DND-41 (cell line): Measurements from ENCODE around the gene SH3RF3.

Experiments used
- ATAC-seq: fragments of 200-7000 bp; cut with Tn5 transposase; 3 replicates; pipeline ENCODE4 v1.9.1; 2021; ENCODE audit warnings: low read depth; ENCODE audit not compliant: insufficient read depth
- DNase-seq: peaks from one replicate; pipeline ENCODE4 v3.0.0-alpha.2; 2020
- H2AFZ ChIP-seq: 2 replicates; pipeline ENCODE4 v1.6.0; 2012; ENCODE audit warnings: low read depth, low read length
- H3K27ac ChIP-seq: 2 replicates; pipeline ENCODE4 v1.5.1; 2012; ENCODE audit warnings: low read length, inconsistent platforms
- H3K27me3 ChIP-seq: fragments of 200-600 bp; sonication (generic); 2 replicates; pipeline ENCODE4 v1.6.0; 2012; ENCODE audit warnings: low read length, mild to moderate bottlenecking, inconsistent platforms; ENCODE audit not compliant: insufficient read depth, poor library complexity
- H3K36me3 ChIP-seq: 2 replicates; pipeline ENCODE4 v1.5.1; 2012; ENCODE audit warnings: low read length, inconsistent platforms; ENCODE audit not compliant: insufficient read depth
- H3K4me1 ChIP-seq: 2 replicates; pipeline ENCODE4 v1.5.1; 2012; ENCODE audit warnings: mild to moderate bottlenecking, low read length; ENCODE audit not compliant: insufficient read depth
- H3K4me2 ChIP-seq: 2 replicates; pipeline ENCODE4 v1.6.0; 2012; ENCODE audit warnings: mild to moderate bottlenecking, moderate library complexity, low read length, inconsistent platforms; ENCODE audit not compliant: insufficient read depth
- H3K4me3 ChIP-seq, 2 experiments: fragments of 200-600 bp in 1 of 2; shearing (Covaris generic) in 1 of 2; 2 replicates each; pipeline ENCODE4 v1.5.1; 2012 to 2016; ENCODE audit warnings: inconsistent platforms in 2 of 2, low read length in 2 of 2, mild to moderate bottlenecking in 2 of 2, low read depth in 1 of 2, moderate library complexity in 1 of 2
- H3K79me2 ChIP-seq: 2 replicates; pipeline ENCODE4 v1.6.0; 2012; ENCODE audit warnings: low read length, inconsistent platforms; ENCODE audit not compliant: insufficient read depth
- H3K9ac ChIP-seq: 2 replicates; pipeline ENCODE4 v1.6.0; 2012; ENCODE audit warnings: low read depth, mild to moderate bottlenecking, inconsistent platforms, low read length, moderate library complexity
- H3K9me3 ChIP-seq: 2 replicates; pipeline ENCODE4 v1.5.1; 2012; ENCODE audit warnings: low read length, moderate library complexity, mild to moderate bottlenecking, inconsistent platforms; ENCODE audit not compliant: insufficient read depth, severe bottlenecking
- H4K20me1 ChIP-seq: 2 replicates; pipeline ENCODE4 v1.6.0; 2012; ENCODE audit warnings: low read length; ENCODE audit not compliant: insufficient read depth
- CTCF ChIP-seq: IDR thresholded peaks from 2 replicates; pipeline ENCODE4 v1.5.1; 2012; ENCODE audit warnings: borderline replicate concordance, low read length, moderate library complexity, mild to moderate bottlenecking; ENCODE audit not compliant: poor library complexity, severe bottlenecking; ENCODE audit errors: extremely low read depth
- EZH2 ChIP-seq: IDR thresholded peaks from 3 replicates; pipeline ENCODE4 v1.6.1; 2012; ENCODE audit warnings: borderline replicate concordance, low read depth, mild to moderate bottlenecking, moderate library complexity, low read length, inconsistent platforms; ENCODE audit not compliant: severe bottlenecking

SH3RF3 gene

DNA sequence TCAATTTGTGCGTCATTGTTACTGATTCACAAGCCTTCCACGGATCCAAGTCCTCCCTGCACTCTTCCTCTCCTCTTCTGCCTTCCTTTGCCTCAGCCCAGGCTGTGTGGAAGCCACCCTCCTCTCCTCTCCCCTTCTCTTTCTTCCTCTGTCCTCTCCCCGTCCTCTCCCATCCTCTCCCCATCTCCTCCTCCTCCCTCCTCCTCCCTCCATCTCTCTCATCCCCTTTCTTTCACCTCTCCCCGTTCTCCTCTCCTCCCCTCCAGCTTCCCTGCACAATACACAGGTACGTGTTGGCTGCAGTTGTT lies 301.3 kb downstream of the SH3RF3 start:
- Histone ChIP-seq H3K4me1 (no peaks in the 10 kb centered on the region), H3K9ac (no peak overlapping the region), H3K4me3 (no peak overlapping the region), H3K9me3 (no peaks in the 10 kb centered on the region), H3K4me2 (no peak overlapping the region), H4K20me1 (no peaks in the 10 kb centered on the region; the same call in none of the 2 replicates), H3K27ac (no peak overlapping the region), H3K79me2 (no peaks in the 10 kb centered on the region), H3K36me3 (no peaks in the 10 kb centered on the region), H3K27me3 (no peaks in the 10 kb centered on the region), H2AFZ (no peak overlapping the region)
- no peak for ATAC-seq
- no peak for DNase-seq
- no peak for TF ChIP-seq CTCF
- TF ChIP-seq EZH2: no peak

DNA sequence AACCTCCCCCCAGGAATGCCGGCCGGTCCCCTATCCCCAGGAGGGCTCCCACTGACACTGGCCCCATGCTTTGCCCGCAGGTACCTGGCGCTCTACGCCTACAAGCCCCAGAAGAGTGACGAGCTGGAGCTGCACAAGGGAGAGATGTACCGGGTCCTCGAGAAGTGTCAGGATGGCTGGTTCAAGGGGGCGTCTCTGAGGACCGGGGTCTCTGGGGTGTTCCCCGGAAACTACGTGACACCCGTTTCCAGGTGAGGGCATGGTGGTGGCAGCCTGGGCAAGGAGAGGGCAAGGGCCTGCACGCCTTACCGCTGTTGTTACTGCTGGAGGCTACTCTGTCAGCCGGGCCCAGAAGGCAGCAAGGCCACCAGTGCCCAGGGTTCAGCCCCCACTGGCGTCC lies 303.4 kb downstream of the SH3RF3 start:
- no peaks in the 10 kb centered on the region for H3K79me2 ChIP-seq
- TF ChIP-seq EZH2 (no peak), CTCF (no peak)
- no peaks in the 10 kb centered on the region; the same call in none of the 2 replicates for H4K20me1 ChIP-seq
- no peaks in the 10 kb centered on the region for H3K4me1 ChIP-seq
- no peak overlapping the region for H3K4me2 ChIP-seq
- no peak overlapping the region for H3K27ac ChIP-seq
- ATAC-seq (no peak), DNase-seq (no peak)
- H3K36me3 ChIP-seq: no peaks in the 10 kb centered on the region
- no peak overlapping the region for H3K4me3 ChIP-seq
- no peak overlapping the region for H3K9ac ChIP-seq
- no peak overlapping the region for H2AFZ ChIP-seq
- no peaks in the 10 kb centered on the region for H3K9me3 ChIP-seq
- no peaks in the 10 kb centered on the region for H3K27me3 ChIP-seq

GRCh38 chr2:109433486-109433885 lies 304.5 kb downstream of the SH3RF3 start:
- Histone ChIP-seq H4K20me1 (no peaks in the 10 kb centered on the region; the same call in none of the 2 replicates), H3K27ac (no peak overlapping the region), H3K4me3 (no peak overlapping the region), H3K9ac (no peak overlapping the region), H3K9me3 (no peaks in the 10 kb centered on the region), H3K36me3 (no peaks in the 10 kb centered on the region), H2AFZ (no peak overlapping the region), H3K4me2 (no peak overlapping the region), H3K4me1 (no peaks in the 10 kb centered on the region), H3K27me3 (no peaks in the 10 kb centered on the region), H3K79me2 (no peaks in the 10 kb centered on the region)
- TF ChIP-seq EZH2 (no peak), CTCF (no peak)
- DNase-seq (no peak), ATAC-seq (no peak)

GRCh38 chr2:109433926-109434325 lies 304.9 kb downstream of the SH3RF3 start:
- Histone ChIP-seq H3K79me2 (no peaks in the 10 kb centered on the region), H3K4me1 (no peaks in the 10 kb centered on the region), H3K9ac (no peak overlapping the region), H3K9me3 (no peaks in the 10 kb centered on the region), H3K4me3 (no peak overlapping the region), H2AFZ (no peak overlapping the region), H3K27me3 (no peaks in the 10 kb centered on the region), H3K36me3 (no peaks in the 10 kb centered on the region), H3K27ac (no peak overlapping the region), H3K4me2 (no peak overlapping the region), H4K20me1 (no peaks in the 10 kb centered on the region; the same call in none of the 2 replicates)
- DNase-seq (no peak), ATAC-seq (no peak)
- no peak for TF ChIP-seq CTCF
- TF ChIP-seq EZH2: no peak
